K562 (cell line): ENCODE measurements around the gene MRPL55. TPM values are rescaled to one million over a fixed set of nuclear protein-coding genes. Genes with fewer than 3 reads are reported as not detected.

ENCODE experiments used
- ARHGAP35 ChIP-seq: fragments of 450-650 bp; IDR thresholded peaks from 2 replicates; pipeline ENCODE4 v1.6.1; 2018; ENCODE audit not compliant: partially characterized antibody
- ARID4B ChIP-seq: sonication (generic); formaldehyde crosslinking; IDR thresholded peaks from 2 replicates; pipeline ENCODE4 v1.8.0; 2022; ENCODE audit warnings: mild to moderate bottlenecking, missing genetic modification reagents
- DDX20 ChIP-seq: fragments of 450-650 bp; IDR thresholded peaks from 2 replicates; pipeline ENCODE4 v1.6.1; 2016; ENCODE audit warnings: missing genetic modification characterization, low read depth, mild to moderate bottlenecking, missing compliant biosample characterization, moderate library complexity
- DEAF1 ChIP-seq: fragments of 450-650 bp; formaldehyde crosslinking; IDR thresholded peaks from 2 replicates; pipeline ENCODE4 v1.4.0; 2020; ENCODE audit warnings: mild to moderate bottlenecking, moderate library complexity
- ETV5 ChIP-seq: sonication (generic); formaldehyde crosslinking; IDR thresholded peaks from 2 replicates; pipeline ENCODE4 v1.4.0; 2020; ENCODE audit warnings: low read depth, mild to moderate bottlenecking, missing genetic modification reagents
- EZH2 ChIP-seq: IDR thresholded peaks from 2 replicates; pipeline ENCODE4 v1.6.1; 2012; ENCODE audit warnings: low read depth, mild to moderate bottlenecking, inconsistent platforms, low read length, borderline replicate concordance
- HNRNPH1 ChIP-seq: fragments of 200-400 bp; formaldehyde crosslinking; optimal IDR thresholded peaks from 2 replicates; pipeline ENCODE3; 2017; ENCODE audit warnings: low read depth, mild to moderate bottlenecking, low read length, moderate library complexity
- HOXB6 ChIP-seq: fragments of 250-450 bp; sonication (Bioruptor Pico); IDR thresholded peaks from 2 replicates; pipeline ENCODE4 v1.5.1; 2022; ENCODE audit warnings: mild to moderate bottlenecking, borderline replicate concordance
- KLF16 ChIP-seq: IDR thresholded peaks from 2 replicates; pipeline ENCODE4 v1.6.1; 2016; ENCODE audit warnings: antibody characterized with exemption
- MNT ChIP-seq, 2 experiments: fragments of 450-650 bp; conservative IDR thresholded peaks; 2 replicates each; pipeline ENCODE4 v1.6.1; 2017; ENCODE audit warnings: mild to moderate bottlenecking in 2 of 2, moderate library complexity in 2 of 2
- PHB2 ChIP-seq: fragments of 450-650 bp; IDR thresholded peaks from 2 replicates; pipeline ENCODE4 v1.6.1; 2017; ENCODE audit warnings: low read depth
- POLR2G ChIP-seq: fragments of 200-400 bp; formaldehyde crosslinking; IDR thresholded peaks from 2 replicates; pipeline ENCODE4 v1.6.1; 2017; ENCODE audit warnings: low read depth, mild to moderate bottlenecking, antibody characterized with exemption, low read length, moderate library complexity
- SMAD4 ChIP-seq: fragments of 250-450 bp; sonication (Bioruptor Pico); conservative IDR thresholded peaks from 2 replicates; pipeline ENCODE4 v1.8.0; 2021; ENCODE audit warnings: inconsistent platforms, mild to moderate bottlenecking, moderate library complexity
- ZNF589 ChIP-seq: fragments of 200-800 bp; sonication (Bioruptor generic); IDR thresholded peaks from 2 replicates; pipeline ENCODE4 v1.6.1; 2016; ENCODE audit warnings: low read depth, missing genetic modification characterization, missing compliant biosample characterization
- polyA plus RNA-seq, 8 experiments: library from polyadenylated mRNA; depleted of rRNA in 4 of 8; stranded (reverse) in 5 of 8; unstranded in 3 of 8; fragments of >200 nt; fragmentation: Nextera tagmentation in 2 of 8; fragmentation: Illumina TruSeq in 1 of 8; extraction: Ambion mirVana in 2 of 8; extraction: Trizol in 1 of 8; gene quantifications; 2 replicates each; pipeline versions ENCODE4 v1.2.1 to v1.2.3, GENCODE V29; 2011 to 2014; ENCODE audit warnings: inconsistent platforms in 1 of 8, missing spikeins in 1 of 8
- total RNA-seq, 7 experiments: library from RNA; depleted of rRNA in 6 of 7; stranded (reverse); fragments of >200 nt in 6 of 7; fragmentation: Illumina TruSeq in 2 of 7; extraction: Trizol in 2 of 7; gene quantifications; 2 replicates each; pipeline versions ENCODE4 v1.2.1 to v1.2.3, GENCODE V29; 2011 to 2021; ENCODE audit warnings: low replicate concordance in 1 of 7
- TF ChIP-seq, protein P1 (sequence below): fragments of 450-650 bp; formaldehyde crosslinking; IDR thresholded peaks from 2 replicates; pipeline ENCODE4 v1.4.0; 2020; ENCODE audit warnings: mild to moderate bottlenecking, moderate library complexity
- TF ChIP-seq, protein P2 (sequence below), 2 experiments: fragments of 450-650 bp in 1 of 2; sonication (generic) in 1 of 2; formaldehyde crosslinking in 1 of 2; IDR thresholded peaks in 1 of 2; conservative IDR thresholded peaks in 1 of 2; 2 replicates each; pipeline versions ENCODE4 v1.6.1 to v1.8.1; 2016 to 2023; ENCODE audit warnings: mild to moderate bottlenecking in 2 of 2, moderate library complexity in 2 of 2, inconsistent platforms in 1 of 2, missing genetic modification reagents in 1 of 2

The MRPL55 gene
- total and polyA plus RNA-seq, 9 of the 15 experiments (the other 6 are each of a cell fraction or from before 2014, with no cell fraction given) = 34.9 to 228 (median 81.0) TPM

GRCh38 chr1:228101994-228102790, 6.9 kb downstream of the MRPL55 start (continued):
- no peak; the same call in 1 of the 2 replicates for TF ChIP-seq ARID4B (CRISPR knock-in tag)
- no peak; the same call in 1 of the 2 replicates for TF ChIP-seq ETV5
- TF ChIP-seq, protein P1, sequence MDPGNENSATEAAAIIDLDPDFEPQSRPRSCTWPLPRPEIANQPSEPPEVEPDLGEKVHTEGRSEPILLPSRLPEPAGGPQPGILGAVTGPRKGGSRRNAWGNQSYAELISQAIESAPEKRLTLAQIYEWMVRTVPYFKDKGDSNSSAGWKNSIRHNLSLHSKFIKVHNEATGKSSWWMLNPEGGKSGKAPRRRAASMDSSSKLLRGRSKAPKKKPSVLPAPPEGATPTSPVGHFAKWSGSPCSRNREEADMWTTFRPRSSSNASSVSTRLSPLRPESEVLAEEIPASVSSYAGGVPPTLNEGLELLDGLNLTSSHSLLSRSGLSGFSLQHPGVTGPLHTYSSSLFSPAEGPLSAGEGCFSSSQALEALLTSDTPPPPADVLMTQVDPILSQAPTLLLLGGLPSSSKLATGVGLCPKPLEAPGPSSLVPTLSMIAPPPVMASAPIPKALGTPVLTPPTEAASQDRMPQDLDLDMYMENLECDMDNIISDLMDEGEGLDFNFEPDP (CRISPR knock-in tag) = no peak
- TF ChIP-seq DDX20 = no peak
- no peak for TF ChIP-seq PHB2
- TF ChIP-seq ARHGAP35 = no peak
- TF ChIP-seq HNRNPH1 = no peak
- TF ChIP-seq SMAD4 (CRISPR knock-in tag) = peak; percentile 60; the same call in 1 of the 2 replicates
- peak; percentile 66 for TF ChIP-seq POLR2G
- no peak for TF ChIP-seq ZNF589
- no peak for TF ChIP-seq DEAF1 (CRISPR knock-in tag)
- no peak for TF ChIP-seq EZH2
- TF ChIP-seq MNT (conservative IDR thresholded peaks at IDR 0.05) = peak; percentile 9 to 18; a peak in 2 of 4 replicates
- TF ChIP-seq HOXB6 (CRISPR knock-in tag) = no peak
- no peak for TF ChIP-seq KLF16
- TF ChIP-seq, protein P2, sequence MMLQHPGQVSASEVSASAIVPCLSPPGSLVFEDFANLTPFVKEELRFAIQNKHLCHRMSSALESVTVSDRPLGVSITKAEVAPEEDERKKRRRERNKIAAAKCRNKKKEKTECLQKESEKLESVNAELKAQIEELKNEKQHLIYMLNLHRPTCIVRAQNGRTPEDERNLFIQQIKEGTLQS (IDR thresholded peaks at IDR 0.05) = no peak
- TF ChIP-seq, protein P2 (CRISPR knock-in tag; conservative IDR thresholded peaks at IDR 0.05) = no peak
